HG02840 (cell line): Measurements from ENCODE around the gene PRRG1.
"Not testable (repeated sequence)": the region's sequence is repeated elsewhere in the genome, so short reads cannot be mapped to it uniquely, and the experiment has no call there.

Experiments
- ATAC-seq: cut with Tn5 transposase; IDR thresholded peaks from one replicate; pipeline ENCODE4 v1.9.1; 2021; ENCODE audit warnings: mild to moderate bottlenecking, moderate library complexity, moderate number of reproducible peaks; ENCODE audit not compliant: unreplicated experiment, low FRiP score

The PRRG1 gene

GRCh38 chrX:37462346-37462745 lies 113.2 kb downstream of the PRRG1 start:
- no peak for ATAC-seq

GRCh38 chrX:37468124-37468739 lies 119.1 kb downstream of the PRRG1 start:
- no peak for ATAC-seq

- no peak for ATAC-seq
These were observed 121.5 kb downstream of the PRRG1 start for GRCh38 chrX:37470711-37471110.

- ATAC-seq, result no peak
These were observed 123.7 kb downstream of the PRRG1 start for GRCh38 chrX:37472836-37473235.

- ATAC-seq, result no peak
These were observed 125.3 kb downstream of the PRRG1 start for GRCh38 chrX:37474478-37474877.

GRCh38 chrX:37476571-37477170 lies 127.5 kb downstream of the PRRG1 start:
- no peak for ATAC-seq

GRCh38 chrX:37484335-37484734 lies 135.2 kb downstream of the PRRG1 start:
- not testable (repeated sequence) for ATAC-seq

- no peak for ATAC-seq
These were observed 136.3 kb downstream of the PRRG1 start for GRCh38 chrX:37485429-37485828.

GRCh38 chrX:37487271-37487670 lies 138.1 kb downstream of the PRRG1 start:
- no peak for ATAC-seq

- no peak for ATAC-seq
These were observed 139.2 kb downstream of the PRRG1 start for GRCh38 chrX:37488323-37488722.

GRCh38 chrX:37491686-37492085 lies 142.5 kb downstream of the PRRG1 start:
- ATAC-seq, result no peak

GRCh38 chrX:37495760-37496159 lies 146.6 kb downstream of the PRRG1 start:
- ATAC-seq, result not testable (repeated sequence)

GRCh38 chrX:37497126-37497525 lies 148.0 kb downstream of the PRRG1 start:
- not testable (repeated sequence) for ATAC-seq

- not testable (repeated sequence) for ATAC-seq
These were observed 149.2 kb downstream of the PRRG1 start for GRCh38 chrX:37498323-37498722.

- ATAC-seq, result not testable (repeated sequence)
These were observed 150.5 kb downstream of the PRRG1 start for GRCh38 chrX:37499649-37500048.

GRCh38 chrX:37504991-37505390 lies 155.8 kb downstream of the PRRG1 start:
- no peak for ATAC-seq
